Esophagus muscularis mucosa (tissue), 3 donors: ENCODE results near the gene IL11.

Experiments
- CTCF ChIP-seq, 3 experiments: fragments of 200-600 bp in 2 of 3; fragments of 450-650 bp in 1 of 3; sonication (generic) in 2 of 3; IDR thresholded peaks; one replicate each; pipeline ENCODE4 v1.5.1; 2017 to 2019; ENCODE audit warnings: antibody characterized with exemption in 3 of 3, mild to moderate bottlenecking in 2 of 3, moderate library complexity in 1 of 3
- POLR2A ChIP-seq: fragments of 450-650 bp; IDR thresholded peaks from one replicate; pipeline ENCODE4 v1.6.1; 2017; ENCODE audit warnings: antibody characterized with exemption, moderate library complexity, mild to moderate bottlenecking, low read depth
- POLR2AphosphoS5 ChIP-seq, 2 donors: sonication (generic); formaldehyde crosslinking; IDR thresholded peaks; one replicate each; pipeline ENCODE4 v1.6.1; 2017; ENCODE audit warnings: antibody characterized with exemption in 2 of 2

GRCh38 chr19:55315956-55316525, 54.2 kb downstream of the IL11 start:
- TF ChIP-seq CTCF (IDR thresholded peaks at IDR 0.05) (no peak), POLR2A (no peak), POLR2AphosphoS5 (IDR thresholded peaks at IDR 0.05) (no peak)
